ENCODE data around the gene FOXO3.

The FOXO3 gene

DNA sequence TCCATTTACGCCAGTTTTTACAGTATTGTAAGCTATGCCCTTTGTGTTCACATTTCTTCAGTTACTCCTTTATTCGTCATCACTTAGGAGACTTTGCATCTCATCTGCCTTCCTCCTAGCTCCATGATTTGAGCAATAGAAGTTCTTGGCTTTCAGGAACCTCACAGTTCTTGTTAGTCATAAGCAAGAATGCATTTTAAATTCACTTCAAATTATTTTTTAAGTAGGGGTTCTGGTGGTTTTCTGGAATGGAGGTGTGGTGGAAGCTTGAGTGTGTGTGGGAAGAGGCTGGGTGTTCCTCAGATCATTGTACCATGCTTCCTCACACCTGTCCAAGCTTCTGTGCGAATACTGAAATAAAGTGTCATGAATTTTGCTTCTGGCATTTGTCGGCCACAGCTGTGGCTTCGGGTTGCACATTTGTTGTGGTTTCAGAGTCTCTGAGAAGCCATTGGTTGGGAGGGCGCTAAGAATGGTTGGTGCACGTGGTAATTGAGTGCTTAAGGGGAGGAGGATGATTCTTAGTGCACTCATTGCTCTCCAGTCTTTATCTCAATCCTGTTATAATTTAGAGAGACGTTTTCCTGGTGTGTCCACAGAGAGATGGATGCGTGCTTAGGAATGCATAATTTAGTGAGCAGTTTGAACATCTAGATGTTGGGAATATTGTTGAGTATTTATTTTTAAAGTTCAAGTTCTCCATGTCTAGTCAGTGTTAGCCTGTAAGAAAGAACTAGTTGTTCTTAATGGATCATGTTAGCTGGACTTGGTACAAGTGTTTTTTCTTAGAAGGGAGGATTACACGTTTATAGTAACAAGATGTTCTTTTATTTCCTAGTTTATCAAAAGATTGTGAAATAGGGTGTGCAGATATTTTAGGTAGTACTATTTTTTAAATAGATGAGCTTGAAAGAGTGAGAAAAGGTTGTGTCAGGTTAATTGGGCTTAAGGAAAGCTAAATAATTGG lies 31.9 kb downstream of the FOXO3 start:
- DNase-seq, result peak; percentile 37
- TF ChIP-seq, protein P1, sequence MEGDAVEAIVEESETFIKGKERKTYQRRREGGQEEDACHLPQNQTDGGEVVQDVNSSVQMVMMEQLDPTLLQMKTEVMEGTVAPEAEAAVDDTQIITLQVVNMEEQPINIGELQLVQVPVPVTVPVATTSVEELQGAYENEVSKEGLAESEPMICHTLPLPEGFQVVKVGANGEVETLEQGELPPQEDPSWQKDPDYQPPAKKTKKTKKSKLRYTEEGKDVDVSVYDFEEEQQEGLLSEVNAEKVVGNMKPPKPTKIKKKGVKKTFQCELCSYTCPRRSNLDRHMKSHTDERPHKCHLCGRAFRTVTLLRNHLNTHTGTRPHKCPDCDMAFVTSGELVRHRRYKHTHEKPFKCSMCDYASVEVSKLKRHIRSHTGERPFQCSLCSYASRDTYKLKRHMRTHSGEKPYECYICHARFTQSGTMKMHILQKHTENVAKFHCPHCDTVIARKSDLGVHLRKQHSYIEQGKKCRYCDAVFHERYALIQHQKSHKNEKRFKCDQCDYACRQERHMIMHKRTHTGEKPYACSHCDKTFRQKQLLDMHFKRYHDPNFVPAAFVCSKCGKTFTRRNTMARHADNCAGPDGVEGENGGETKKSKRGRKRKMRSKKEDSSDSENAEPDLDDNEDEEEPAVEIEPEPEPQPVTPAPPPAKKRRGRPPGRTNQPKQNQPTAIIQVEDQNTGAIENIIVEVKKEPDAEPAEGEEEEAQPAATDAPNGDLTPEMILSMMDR (IDR thresholded peaks at IDR 0.05; ENCODE audit: low read depth, low read length, missing control alignments), result no peak
- Histone ChIP-seq H3K4me3 (ENCODE audit: low read depth, low read length) (no peak overlapping the region), H3K27me3 (replicated peaks) (no peaks in the 10 kb centered on the region), H3K36me3 (replicated peaks) (no peaks in the 10 kb centered on the region), H3K27ac (no peak overlapping the region)
- in situ Hi-C loops (cut with HindIII; ENCODE audit: low pct_ligation_motif_present, low sequenced_read_pairs), result no loop called here

DNA sequence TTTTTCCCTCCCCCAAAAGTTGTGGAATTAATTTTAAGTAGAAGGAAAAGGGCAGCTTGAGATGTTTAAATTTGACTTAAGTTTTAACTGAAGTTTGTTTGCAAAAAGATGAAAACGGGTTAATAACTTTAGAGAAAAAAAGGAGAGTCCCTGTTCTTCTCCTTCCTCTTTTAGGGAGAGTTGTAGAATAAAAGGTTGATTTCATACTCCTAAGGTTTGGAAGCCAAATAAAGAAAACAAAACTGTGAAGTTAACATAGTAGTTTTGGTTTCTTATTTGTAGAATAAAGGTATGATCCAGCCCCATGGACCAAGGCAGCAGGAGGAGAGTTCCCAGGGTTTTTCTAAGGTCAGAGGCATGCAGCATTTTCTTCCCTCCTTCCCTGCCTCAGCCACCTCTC lies 33.4 kb downstream of the FOXO3 start:
- DNase-seq, result no peak
- in situ Hi-C loops (cut with HindIII; ENCODE audit: low pct_ligation_motif_present, low sequenced_read_pairs), result no loop called here
- no peaks in the 10 kb centered on the region for H3K36me3 ChIP-seq (replicated peaks)
- no peak overlapping the region for H3K27ac ChIP-seq
- H3K27me3 ChIP-seq (replicated peaks), result no peaks in the 10 kb centered on the region
- no peak overlapping the region for H3K4me3 ChIP-seq (ENCODE audit: low read depth, low read length)
- TF ChIP-seq, protein P1 (IDR thresholded peaks at IDR 0.05; ENCODE audit: low read depth, low read length, missing control alignments), result no peak

DNA sequence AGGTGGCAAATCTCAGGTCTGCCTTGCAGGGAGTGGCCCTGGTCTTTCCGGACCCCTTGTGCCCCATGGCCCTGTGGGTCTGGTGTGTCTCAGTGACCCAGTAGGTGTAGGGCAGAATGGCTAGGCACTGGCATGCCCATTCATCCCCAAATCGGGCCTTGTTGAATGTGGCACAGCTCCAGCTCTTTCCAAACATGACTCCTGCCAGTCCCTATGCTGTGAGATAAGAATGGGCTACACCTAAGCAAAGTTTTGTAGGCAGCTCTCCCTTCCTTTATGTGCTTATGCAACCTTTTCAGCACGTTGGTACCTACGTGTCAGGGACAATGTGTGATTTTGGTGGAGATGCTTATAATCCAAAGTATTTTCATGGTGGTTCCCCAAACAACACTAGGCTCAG lies 33.9 kb downstream of the FOXO3 start:
- H3K27me3 ChIP-seq (replicated peaks), result no peaks in the 10 kb centered on the region
- in situ Hi-C loops (cut with HindIII; ENCODE audit: low pct_ligation_motif_present, low sequenced_read_pairs), result no loop called here
- H3K27ac ChIP-seq, result no peak overlapping the region
- DNase-seq, result no peak
- TF ChIP-seq, protein P1 (IDR thresholded peaks at IDR 0.05; ENCODE audit: low read depth, low read length, missing control alignments), result no peak
- H3K36me3 ChIP-seq (replicated peaks), result no peaks in the 10 kb centered on the region
- H3K4me3 ChIP-seq (ENCODE audit: low read depth, low read length), result no peak overlapping the region

DNA sequence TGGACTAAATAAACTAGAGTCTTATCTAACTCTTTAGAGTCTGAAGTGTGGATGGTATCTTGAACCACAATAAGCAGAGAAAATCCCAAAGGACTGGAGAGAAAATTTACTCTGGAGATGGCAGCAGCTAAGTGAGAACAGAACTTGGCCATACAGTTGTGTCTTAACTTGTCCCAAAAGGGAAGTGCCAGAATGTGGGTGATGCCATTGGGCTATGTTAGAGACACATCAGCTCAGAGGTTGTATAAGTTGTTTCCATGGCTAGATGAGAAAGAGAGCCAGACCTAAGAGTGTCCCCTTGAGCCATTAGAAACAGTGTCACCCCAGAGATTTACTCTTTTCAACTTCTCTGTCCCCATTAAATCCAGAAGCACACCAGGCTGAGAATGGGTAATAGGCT lies 36.2 kb downstream of the FOXO3 start:
- no peak for DNase-seq

DNA sequence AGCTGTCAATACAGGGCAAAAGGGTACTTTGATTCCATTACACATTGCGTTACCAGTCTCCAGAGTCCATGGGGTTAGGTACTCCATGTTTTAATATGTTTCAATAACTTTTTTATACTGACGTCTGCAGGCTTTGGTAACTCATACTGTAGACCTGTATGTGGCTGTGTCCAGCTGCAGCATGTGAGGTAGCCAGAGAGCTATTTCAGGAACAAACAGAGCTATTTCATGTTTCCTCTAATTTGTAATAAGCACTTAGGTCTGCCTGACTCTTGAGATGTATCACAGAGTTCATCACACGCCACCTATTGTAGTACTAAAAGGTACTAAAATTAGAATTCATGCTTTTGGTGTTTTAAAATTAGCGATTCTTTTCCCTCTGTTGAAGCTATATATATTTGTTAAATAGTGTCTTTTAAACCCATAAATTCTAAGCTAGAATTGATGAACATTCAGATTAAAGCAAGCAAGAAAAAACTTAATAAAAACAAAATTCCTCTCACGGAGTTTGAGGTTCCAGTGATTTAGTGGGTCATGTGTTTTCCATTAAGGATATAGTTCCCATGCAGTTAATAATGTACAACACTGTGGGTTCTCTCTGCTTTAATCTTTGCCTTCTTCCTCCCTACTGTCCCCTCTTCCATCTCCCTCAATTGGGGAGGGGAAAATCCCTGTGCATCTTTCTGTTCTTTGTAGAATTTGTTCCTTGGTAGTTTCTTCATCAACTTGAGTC lies 37.0 kb downstream of the FOXO3 start:
- H3K27ac ChIP-seq, result no peak overlapping the region
- in situ Hi-C loops (cut with HindIII; ENCODE audit: low pct_ligation_motif_present, low sequenced_read_pairs), result no loop called here
- TF ChIP-seq, protein P1 (IDR thresholded peaks at IDR 0.05; ENCODE audit: low read depth, low read length, missing control alignments), result no peak

More for the DNA sequence above, 36.2 kb downstream of the FOXO3 start:
- Histone ChIP-seq H3K27me3 (replicated peaks) (no peaks in the 10 kb centered on the region), H3K36me3 (replicated peaks) (no peaks in the 10 kb centered on the region), H3K4me3 (ENCODE audit: low read depth, low read length) (no peak overlapping the region), H3K27ac (no peak overlapping the region)
- in situ Hi-C loops (cut with HindIII; ENCODE audit: low pct_ligation_motif_present, low sequenced_read_pairs), result no loop called here
- TF ChIP-seq, protein P1 (IDR thresholded peaks at IDR 0.05; ENCODE audit: low read depth, low read length, missing control alignments), result no peak

More for the DNA sequence above, 37.0 kb downstream of the FOXO3 start:
- DNase-seq, result no peak
- no peak overlapping the region for H3K4me3 ChIP-seq (ENCODE audit: low read depth, low read length)
- H3K27me3 ChIP-seq (replicated peaks), result no peaks in the 10 kb centered on the region
- H3K36me3 ChIP-seq (replicated peaks), result no peaks in the 10 kb centered on the region

Data from brain microvascular endothelial cell (primary cell).